Measurements from ENCODE around the gene TSKU.

- TF ChIP-seq ZNF143 (CRISPR knock-in tag; IDR thresholded peaks at IDR 0.05): no peak
- no peak for TF ChIP-seq TEAD4 (IDR thresholded peaks at IDR 0.05; ENCODE audit: low read length)
- no peak for TF ChIP-seq TEAD4 (CRISPR knock-in tag; IDR thresholded peaks at IDR 0.05; ENCODE audit: borderline replicate concordance)
- TF ChIP-seq, protein P1, sequence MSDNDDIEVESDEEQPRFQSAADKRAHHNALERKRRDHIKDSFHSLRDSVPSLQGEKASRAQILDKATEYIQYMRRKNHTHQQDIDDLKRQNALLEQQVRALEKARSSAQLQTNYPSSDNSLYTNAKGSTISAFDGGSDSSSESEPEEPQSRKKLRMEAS (CRISPR knock-in tag; IDR thresholded peaks at IDR 0.05): no peak; the same call in 1 of the 2 replicates
- TF ChIP-seq, protein P2, sequence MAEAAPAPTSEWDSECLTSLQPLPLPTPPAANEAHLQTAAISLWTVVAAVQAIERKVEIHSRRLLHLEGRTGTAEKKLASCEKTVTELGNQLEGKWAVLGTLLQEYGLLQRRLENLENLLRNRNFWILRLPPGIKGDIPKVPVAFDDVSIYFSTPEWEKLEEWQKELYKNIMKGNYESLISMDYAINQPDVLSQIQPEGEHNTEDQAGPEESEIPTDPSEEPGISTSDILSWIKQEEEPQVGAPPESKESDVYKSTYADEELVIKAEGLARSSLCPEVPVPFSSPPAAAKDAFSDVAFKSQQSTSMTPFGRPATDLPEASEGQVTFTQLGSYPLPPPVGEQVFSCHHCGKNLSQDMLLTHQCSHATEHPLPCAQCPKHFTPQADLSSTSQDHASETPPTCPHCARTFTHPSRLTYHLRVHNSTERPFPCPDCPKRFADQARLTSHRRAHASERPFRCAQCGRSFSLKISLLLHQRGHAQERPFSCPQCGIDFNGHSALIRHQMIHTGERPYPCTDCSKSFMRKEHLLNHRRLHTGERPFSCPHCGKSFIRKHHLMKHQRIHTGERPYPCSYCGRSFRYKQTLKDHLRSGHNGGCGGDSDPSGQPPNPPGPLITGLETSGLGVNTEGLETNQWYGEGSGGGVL (CRISPR knock-in tag; IDR thresholded peaks at IDR 0.05): no peak
- TF ChIP-seq POLR2AphosphoS5 (IDR thresholded peaks at IDR 0.05; ENCODE audit: control insufficient read depth, insufficient read depth, low read depth, low read length): no peak
- TF ChIP-seq DEAF1 (CRISPR knock-in tag; IDR thresholded peaks at IDR 0.05): no peak
Measured at GRCh38 chr11:76783896-76784813, 999 bp downstream of the TSKU start.

Data from K562 (cell line).